Activated CD4-positive, alpha-beta memory T cell treated with anti-CD3 and anti-CD28 coated beads, Interleukin-2, amount 10 ng/mL, durations not matched to agents 7 days and 5 days (primary cell): ENCODE measurements around the gene MOB3A. TPM values are rescaled to one million over a fixed set of nuclear protein-coding genes. Genes with fewer than 3 reads are reported as not detected.

Experiments
- CTCF ChIA-PET: fragments of 350-600 bp; sonication (Branson Sonifier 250); formaldehyde crosslinking; loops from one replicate; lab custom pipeline; 2021; ENCODE audit warnings: antibody characterized with exemption, inconsistent platforms; lab: Charles Lee
- POLR2A ChIA-PET: fragments of 350-600 bp; sonication (Branson Sonifier 250); formaldehyde crosslinking; loops from one replicate; lab custom pipeline; 2021; ENCODE audit warnings: antibody characterized with exemption; lab: Charles Lee
- DNase-seq: peaks from one replicate; pipeline ENCODE4 v3.0.0-alpha.2; 2020
- H3K27ac Mint-ChIP-seq: one replicate; pipeline ENCODE4 v1.8.0; 2021; ENCODE audit warnings: mild to moderate bottlenecking, mixed read lengths
- H3K27me3 Mint-ChIP-seq: one replicate; pipeline ENCODE4 v1.8.0; 2021; ENCODE audit warnings: mixed read lengths
- H3K36me3 Mint-ChIP-seq: one replicate; pipeline ENCODE4 v1.8.0; 2021; ENCODE audit warnings: low read depth, mixed read lengths
- H3K4me1 Mint-ChIP-seq: one replicate; pipeline ENCODE4 v1.8.0; 2021; ENCODE audit warnings: mixed read lengths
- H3K4me3 Mint-ChIP-seq: one replicate; pipeline ENCODE4 v1.8.0; 2021; ENCODE audit warnings: mild to moderate bottlenecking, mixed read lengths
- H3K9me3 Mint-ChIP-seq: one replicate; pipeline ENCODE4 v1.8.0; 2021; ENCODE audit warnings: mixed read lengths
- total RNA-seq, 2 experiments: library from RNA; stranded (reverse); gene quantifications; one replicate each; pipeline ENCODE4 v1.2.3, GENCODE V29; 2021

The MOB3A gene
- total RNA-seq, result 100 to 1,000 TPM; 242 to 251 TPM

DNA sequence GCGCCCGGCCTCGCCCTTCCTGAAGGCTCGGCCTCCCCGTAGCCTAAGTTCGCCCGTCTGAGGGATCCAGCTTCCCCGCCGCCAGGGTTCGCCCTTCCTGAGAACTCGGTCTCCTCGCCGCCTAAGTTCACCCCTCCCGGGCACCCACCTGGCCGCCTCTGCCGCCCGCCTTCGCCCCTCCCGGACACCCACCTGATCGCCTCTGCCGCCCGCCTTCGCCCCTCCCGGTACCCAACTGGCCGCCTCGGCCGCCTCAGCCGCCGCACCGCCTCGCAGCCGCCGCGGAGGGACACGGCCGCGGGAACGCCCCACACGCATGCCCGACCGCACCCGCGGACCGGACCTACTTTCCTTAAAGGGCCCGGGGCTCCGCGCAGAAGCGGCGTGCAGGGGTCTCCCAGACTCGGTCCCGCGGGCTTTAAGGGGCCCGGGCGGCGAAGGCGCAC is at the start of gene MOB3A:
MOB3A (minus strand) TSS at position 293 of the 446 bp plus-strand sequence. CDS start 17,766 bp downstream, outside the sequence.
- peaks cover 31% of the 10 kb centered on the region for H3K4me1 Mint-ChIP-seq
- ChIA-PET POLR2A (interaction anchor here (0.8 to 5.0 kb wide), 9 partner anchors 11 to 201 kb away, joined by 3 to 118 read pairs (median 9); partner anchors contain the start of genes AP3D1 and MKNK2), CTCF (interaction anchor here (1.3 to 5.1 kb wide), 3 partner anchors 11 to 153 kb away, joined by 3 to 54 read pairs (median 4); partner anchors contain the start of gene AP3D1)
- H3K27ac Mint-ChIP-seq, result peak within 1 kb of the TSS; percentile 88
- peak; percentile 89 for DNase-seq
- no peaks in the 10 kb centered on the region for H3K9me3 Mint-ChIP-seq
- no peaks in the 10 kb centered on the region for H3K27me3 Mint-ChIP-seq
- H3K4me3 Mint-ChIP-seq, result peak within 1 kb of the TSS; percentile 99
- peaks cover 38% of the 10 kb centered on the region for H3K36me3 Mint-ChIP-seq

DNA sequence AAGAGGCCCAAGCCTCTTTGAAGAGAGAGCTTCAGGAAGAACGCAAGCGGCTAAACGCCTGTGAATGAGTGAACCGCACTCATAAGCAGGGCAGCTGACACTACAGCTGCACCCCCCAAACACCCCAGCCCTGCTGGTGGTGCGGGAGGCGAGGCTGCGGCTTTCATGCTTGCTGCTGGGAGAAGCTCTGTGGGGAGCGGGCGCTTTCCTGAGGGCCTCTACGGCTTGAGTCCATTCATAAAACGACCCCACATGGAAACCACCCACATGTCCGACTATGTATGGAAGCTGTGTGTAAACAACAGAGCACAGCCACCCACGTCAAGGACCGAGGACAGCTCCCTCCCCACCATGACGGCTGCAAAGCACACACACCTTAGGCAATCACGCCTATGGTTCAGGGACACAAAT is 49.7 kb upstream of the MOB3A start:
- DNase-seq, result no peak
- Mint-ChIP-seq H3K4me1 (peaks cover 40% of the 10 kb centered on the region), H3K27ac (no peak overlapping the region), H3K27me3 (no peaks in the 10 kb centered on the region), H3K4me3 (no peak overlapping the region), H3K36me3 (peaks cover 30% of the 10 kb centered on the region), H3K9me3 (no peaks in the 10 kb centered on the region)
- ChIA-PET CTCF (interaction anchor here (1.1 kb wide), 1 partner anchor 10 kb away, joined by 3 read pairs; no protein-coding TSS in a partner anchor), POLR2A (interaction anchor here (0.8 to 1.0 kb wide), 2 partner anchors 32 to 49 kb away, joined by 3 read pairs; no protein-coding TSS in a partner anchor)

DNA sequence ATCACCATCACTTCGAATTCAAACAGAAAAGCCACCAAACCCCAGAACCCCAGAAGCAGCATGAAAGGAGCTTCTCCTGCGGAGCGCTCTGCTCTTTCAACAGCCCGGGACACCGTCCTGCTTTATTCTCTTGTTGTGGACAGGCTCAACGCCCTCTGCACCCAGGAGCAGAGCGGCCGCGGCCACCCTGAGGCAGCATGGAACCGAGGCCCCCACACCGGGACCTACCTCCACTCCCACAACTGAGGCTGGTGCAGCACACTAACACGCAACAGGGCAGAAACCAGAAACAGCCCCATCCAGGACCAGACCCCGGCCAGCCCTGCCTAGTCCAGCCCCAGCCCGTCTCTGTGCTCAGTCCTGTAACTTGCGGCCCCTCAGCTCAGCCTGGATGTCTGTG is 48.1 kb upstream of the MOB3A start:
- Mint-ChIP-seq H3K27ac (no peak overlapping the region), H3K4me1 (peaks cover 30% of the 10 kb centered on the region), H3K36me3 (peaks cover 27% of the 10 kb centered on the region), H3K9me3 (no peaks in the 10 kb centered on the region), H3K4me3 (no peak overlapping the region), H3K27me3 (no peaks in the 10 kb centered on the region)
- DNase-seq, result no peak
- ChIA-PET CTCF (no interaction called here), POLR2A (no interaction called here)

DNA sequence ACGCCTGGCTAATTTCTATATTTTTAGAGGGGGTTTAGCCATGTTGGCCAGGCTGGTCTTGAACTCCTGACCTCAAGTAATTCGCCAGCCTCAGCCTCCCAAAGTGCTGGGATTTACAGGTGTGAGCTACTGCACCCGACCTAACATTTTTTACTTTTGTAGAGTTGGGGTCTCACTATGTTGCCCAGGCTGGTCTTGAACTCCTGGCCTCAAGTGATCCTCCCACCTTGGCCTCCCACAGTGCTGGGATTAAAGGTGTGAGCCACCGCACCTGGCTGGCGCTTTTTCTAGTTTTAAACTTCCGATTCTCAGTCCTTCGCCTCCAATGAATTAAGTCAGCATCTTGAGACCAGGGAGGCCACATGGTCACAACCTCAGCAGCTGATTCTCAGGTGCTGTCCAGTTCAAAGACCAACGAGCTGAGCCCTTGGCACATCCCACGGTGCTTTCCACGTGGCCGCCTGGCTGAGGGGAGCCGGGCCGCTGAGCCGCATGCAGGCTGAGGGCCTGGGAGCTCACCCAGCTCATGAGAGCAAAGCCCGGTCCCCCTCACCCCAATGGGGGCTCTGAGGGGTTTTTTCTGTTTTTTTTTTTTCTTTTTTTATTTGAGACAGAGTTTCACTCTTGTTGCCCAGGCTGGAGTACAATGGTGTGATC is 46.2 kb upstream of the MOB3A start:
- CTCF ChIA-PET, result interaction anchor here (0.9 kb wide), 1 partner anchor 11 kb away, joined by 5 read pairs; no protein-coding TSS in a partner anchor
- Mint-ChIP-seq H3K4me3 (no peak overlapping the region), H3K27ac (no peak overlapping the region), H3K4me1 (peaks cover 15% of the 10 kb centered on the region), H3K27me3 (no peaks in the 10 kb centered on the region), H3K36me3 (peaks cover 27% of the 10 kb centered on the region), H3K9me3 (no peaks in the 10 kb centered on the region)
- no peak for DNase-seq
- POLR2A ChIA-PET, result interaction anchor here (1.1 kb wide), 1 partner anchor 10 kb away, joined by 3 read pairs; no protein-coding TSS in a partner anchor

DNA sequence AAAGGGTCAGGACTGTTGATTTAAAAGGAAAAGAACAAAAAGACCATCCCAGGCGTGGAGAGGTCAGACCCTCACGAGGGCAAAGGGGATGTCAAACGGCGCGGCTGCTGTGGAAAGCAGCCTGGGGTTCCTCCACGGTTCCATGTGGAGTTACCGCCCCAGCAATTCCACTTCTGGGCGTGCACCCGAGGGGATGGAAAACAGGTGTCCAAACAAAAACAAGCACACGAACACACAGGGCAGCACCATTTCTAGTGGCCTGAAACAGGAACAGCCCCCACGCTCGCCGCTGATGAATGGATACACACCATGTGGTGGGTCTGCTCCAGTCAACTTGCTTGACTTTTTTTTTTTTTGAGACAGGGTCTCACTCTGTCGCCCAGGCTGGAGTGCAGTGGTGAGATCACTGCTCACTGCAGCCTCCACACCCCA is 44.0 kb upstream of the MOB3A start:
- DNase-seq, result no peak
- H3K4me1 Mint-ChIP-seq, result peaks cover 7% of the 10 kb centered on the region
- ChIA-PET POLR2A (no interaction called here), CTCF (no interaction called here)
- H3K36me3 Mint-ChIP-seq, result peaks cover 38% of the 10 kb centered on the region
- H3K9me3 Mint-ChIP-seq, result no peaks in the 10 kb centered on the region
- no peak overlapping the region for H3K27ac Mint-ChIP-seq
- H3K27me3 Mint-ChIP-seq, result no peaks in the 10 kb centered on the region
- H3K4me3 Mint-ChIP-seq, result no peak overlapping the region

DNA sequence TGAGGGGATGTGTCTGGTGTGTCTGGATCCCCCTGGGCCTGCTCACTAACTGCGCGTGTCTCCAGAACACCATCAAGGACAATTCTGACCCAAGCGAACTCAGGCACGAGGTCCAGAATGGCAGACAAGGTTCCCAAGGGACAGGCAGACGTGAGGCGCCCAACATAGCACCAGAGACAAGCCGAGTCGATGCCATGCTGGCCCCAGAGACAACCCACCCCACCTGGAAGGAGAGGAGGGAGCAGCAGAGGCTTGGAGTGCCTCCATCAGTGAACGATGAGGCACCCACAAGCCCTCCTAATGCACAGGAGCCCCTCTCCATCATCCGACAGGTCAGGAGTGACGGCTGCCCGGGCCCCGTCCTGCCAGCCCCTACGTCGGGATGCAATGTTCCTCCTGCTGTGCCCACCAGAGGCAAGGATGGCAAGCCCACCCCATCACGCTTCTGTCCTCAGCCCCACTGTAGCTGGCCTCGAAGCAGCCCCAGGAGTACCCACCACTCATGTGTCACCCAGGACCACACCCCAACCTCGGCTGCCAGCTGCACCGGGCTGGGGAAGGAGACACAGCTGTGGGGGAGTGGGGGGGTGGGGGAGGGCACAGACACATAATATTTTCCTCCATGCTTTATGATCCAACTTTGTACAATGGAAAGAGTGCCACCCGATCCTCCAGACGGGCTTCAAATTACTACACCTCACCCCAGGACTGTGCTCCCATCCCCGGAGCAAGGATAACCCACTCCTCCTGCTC is 43.4 kb upstream of the MOB3A start:
- Mint-ChIP-seq H3K27ac (no peak overlapping the region), H3K36me3 (peaks cover 34% of the 10 kb centered on the region), H3K4me1 (peaks cover 4% of the 10 kb centered on the region), H3K4me3 (no peak overlapping the region), H3K9me3 (no peaks in the 10 kb centered on the region), H3K27me3 (no peaks in the 10 kb centered on the region)
- ChIA-PET POLR2A (no interaction called here), CTCF (no interaction called here)
- DNase-seq, result no peak

DNA sequence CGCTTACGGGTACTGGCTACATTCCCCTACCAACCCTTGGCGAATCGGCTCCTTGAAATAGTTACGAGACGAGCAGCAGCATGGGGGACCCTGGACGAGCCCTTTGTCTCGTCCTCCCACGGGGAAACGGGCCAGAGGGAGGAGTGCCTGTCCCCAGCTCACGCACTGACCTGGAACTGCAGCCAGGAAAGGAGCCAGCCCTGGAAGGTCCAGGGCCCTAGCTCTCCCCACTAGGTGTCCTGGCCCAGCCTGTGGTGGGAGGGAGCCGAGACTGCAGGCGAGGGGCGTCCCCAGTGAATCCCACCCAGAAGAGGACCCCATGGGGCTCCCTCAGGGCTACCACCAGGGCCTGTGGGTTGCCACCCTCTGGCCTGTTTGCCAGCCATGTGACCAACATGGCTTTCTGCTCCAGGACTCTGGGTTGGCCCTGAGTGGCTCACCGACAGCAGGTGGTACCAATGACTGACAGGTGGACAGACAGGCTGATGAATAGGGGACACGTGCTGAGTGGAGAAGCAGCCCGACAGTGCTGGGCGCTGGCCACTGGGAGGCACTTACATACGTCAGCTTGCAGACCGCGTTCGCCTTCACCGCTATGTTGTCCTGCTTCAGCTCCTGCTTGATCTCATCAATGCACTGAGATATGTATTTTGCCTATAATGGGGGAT is 42.1 kb upstream of the MOB3A start:
- CTCF ChIA-PET, result no interaction called here
- H3K27me3 Mint-ChIP-seq, result no peaks in the 10 kb centered on the region
- peaks cover 29% of the 10 kb centered on the region for H3K36me3 Mint-ChIP-seq
- no peak for DNase-seq
- POLR2A ChIA-PET, result interaction anchor here (0.9 kb wide), 1 partner anchor 132 kb away, joined by 3 read pairs; no protein-coding TSS in a partner anchor
- H3K27ac Mint-ChIP-seq, result no peak overlapping the region
- peaks cover 4% of the 10 kb centered on the region for H3K4me1 Mint-ChIP-seq
- no peak overlapping the region for H3K4me3 Mint-ChIP-seq
- no peaks in the 10 kb centered on the region for H3K9me3 Mint-ChIP-seq

DNA sequence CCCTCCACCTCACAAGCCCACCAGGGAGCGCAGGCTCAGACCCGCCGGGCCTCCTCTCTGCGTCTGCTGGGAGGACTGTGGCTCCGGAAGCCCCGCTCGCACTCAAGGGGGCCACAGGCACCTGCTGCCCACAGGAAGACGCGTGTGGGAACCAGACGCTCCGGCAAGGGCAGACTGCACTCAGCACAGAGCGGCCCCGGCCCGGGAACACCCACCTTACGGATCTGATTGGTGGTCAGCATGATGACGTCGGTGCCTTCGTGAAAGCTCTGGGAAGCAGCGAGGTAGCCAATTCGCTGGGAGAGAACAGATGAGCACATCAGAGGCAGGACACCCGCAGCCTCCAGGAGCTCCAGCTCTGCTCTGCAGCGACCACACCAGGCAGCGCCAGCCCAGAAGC is 40.7 kb upstream of the MOB3A start:
- ChIA-PET POLR2A (interaction anchor here (1.2 kb wide), 1 partner anchor 13 kb away, joined by 3 read pairs; no protein-coding TSS in a partner anchor), CTCF (no interaction called here)
- no peak overlapping the region for H3K27ac Mint-ChIP-seq

DNA sequence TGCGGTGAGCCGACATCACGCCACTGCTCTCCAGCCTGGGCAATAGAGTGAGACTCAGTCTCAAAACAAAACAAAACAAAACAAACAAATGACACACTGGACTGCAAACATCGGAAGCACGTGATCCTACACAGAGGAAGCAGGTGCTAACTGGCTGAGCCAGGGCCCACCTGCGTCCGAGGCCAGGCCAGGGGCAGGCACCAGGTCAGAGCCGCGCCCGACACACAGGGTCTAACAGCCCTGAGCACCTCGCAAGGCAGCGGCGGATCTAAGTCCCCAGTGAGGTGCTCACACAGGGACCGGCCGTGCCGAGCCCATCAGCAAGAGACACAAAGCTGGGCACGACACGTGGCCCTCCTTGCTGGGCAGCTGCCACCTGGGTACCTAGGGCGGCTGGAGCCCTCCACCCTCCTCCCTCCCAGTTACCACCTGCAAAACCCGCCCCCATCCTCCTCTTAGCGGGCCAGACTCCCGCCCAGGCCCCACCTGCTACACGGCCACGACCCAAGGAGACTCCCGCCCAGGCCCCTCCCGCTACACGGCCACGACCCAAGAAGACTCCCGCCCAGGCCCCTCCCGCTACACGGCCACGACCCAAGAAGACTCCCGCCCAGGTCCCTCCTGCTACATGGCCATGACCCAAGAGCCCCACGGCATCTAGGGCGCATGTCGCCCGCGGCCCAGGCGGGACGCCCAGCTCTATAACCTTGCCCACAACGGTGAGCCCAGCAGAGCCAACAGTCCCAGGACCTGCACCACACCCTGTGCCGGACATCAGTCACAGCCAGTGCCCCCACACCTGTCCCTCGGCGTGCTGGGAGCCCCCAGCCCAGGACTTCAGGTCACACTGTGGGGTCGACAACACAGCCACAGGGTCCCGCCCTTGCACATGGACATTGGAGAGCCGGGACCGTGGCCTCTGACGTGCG is 39.6 kb upstream of the MOB3A start:
- H3K27ac Mint-ChIP-seq, result no peak overlapping the region
- peaks cover 2% of the 10 kb centered on the region for H3K4me1 Mint-ChIP-seq
- POLR2A ChIA-PET, result no interaction called here
- H3K36me3 Mint-ChIP-seq, result peaks cover 41% of the 10 kb centered on the region
- no peaks in the 10 kb centered on the region for H3K27me3 Mint-ChIP-seq
- DNase-seq, result no peak
- CTCF ChIA-PET, result no interaction called here
- no peaks in the 10 kb centered on the region for H3K9me3 Mint-ChIP-seq
- no peak overlapping the region for H3K4me3 Mint-ChIP-seq

More for the DNA sequence above, 40.7 kb upstream of the MOB3A start:
- no peak for DNase-seq
- Mint-ChIP-seq H3K36me3 (peaks cover 39% of the 10 kb centered on the region), H3K4me1 (peaks cover 4% of the 10 kb centered on the region), H3K27me3 (no peaks in the 10 kb centered on the region), H3K4me3 (no peak overlapping the region), H3K9me3 (no peaks in the 10 kb centered on the region)

DNA sequence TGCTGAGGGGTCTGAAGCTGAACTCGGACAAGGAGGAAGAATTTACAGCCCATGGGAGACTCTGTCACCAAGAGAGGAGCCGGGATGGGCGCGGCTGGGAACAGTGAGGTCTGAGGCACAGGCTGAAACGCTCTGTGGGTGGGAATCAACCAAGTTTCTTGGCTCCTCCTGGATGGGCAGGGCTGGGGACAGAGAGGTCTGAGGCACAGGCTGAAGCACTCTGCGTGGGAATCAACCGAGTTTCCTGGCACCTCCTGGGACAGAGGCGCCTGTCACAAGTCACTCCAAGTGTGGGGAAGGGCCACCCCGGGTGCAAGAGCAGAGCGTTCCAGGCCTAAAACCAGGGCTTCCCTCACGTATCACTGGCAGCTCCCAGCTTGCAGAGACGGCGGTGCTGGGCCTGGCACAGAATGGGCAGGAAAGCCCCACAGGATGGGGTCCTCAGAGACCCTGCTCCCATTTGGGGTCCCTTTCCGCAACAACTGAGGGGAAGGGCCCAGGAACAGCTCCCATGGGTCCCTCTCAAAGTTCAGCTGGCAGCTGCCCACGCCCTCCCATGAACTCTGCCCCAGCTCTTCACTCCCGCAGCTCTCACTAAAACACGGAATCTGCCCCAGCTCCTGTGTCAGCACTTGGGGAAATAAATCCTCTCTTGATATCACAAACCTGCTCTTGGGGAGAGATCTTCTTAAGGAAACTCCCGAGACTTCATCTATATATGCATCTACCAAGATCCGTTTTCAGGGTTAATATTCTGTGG is 36.8 kb upstream of the MOB3A start:
- CTCF ChIA-PET, result interaction anchor here (0.6 to 1.6 kb wide), 2 partner anchors 17 to 196 kb away, joined by 3 to 4 read pairs; no protein-coding TSS in a partner anchor
- H3K4me1 Mint-ChIP-seq, result no peaks in the 10 kb centered on the region
- H3K27me3 Mint-ChIP-seq, result no peaks in the 10 kb centered on the region
- H3K9me3 Mint-ChIP-seq, result no peaks in the 10 kb centered on the region
- no peak overlapping the region for H3K27ac Mint-ChIP-seq
- H3K36me3 Mint-ChIP-seq, result peaks cover 43% of the 10 kb centered on the region
- no peak for DNase-seq
- no peak overlapping the region for H3K4me3 Mint-ChIP-seq
- POLR2A ChIA-PET, result interaction anchor here (0.5 kb wide), 1 partner anchor 112 kb away, joined by 6 read pairs; no protein-coding TSS in a partner anchor

DNA sequence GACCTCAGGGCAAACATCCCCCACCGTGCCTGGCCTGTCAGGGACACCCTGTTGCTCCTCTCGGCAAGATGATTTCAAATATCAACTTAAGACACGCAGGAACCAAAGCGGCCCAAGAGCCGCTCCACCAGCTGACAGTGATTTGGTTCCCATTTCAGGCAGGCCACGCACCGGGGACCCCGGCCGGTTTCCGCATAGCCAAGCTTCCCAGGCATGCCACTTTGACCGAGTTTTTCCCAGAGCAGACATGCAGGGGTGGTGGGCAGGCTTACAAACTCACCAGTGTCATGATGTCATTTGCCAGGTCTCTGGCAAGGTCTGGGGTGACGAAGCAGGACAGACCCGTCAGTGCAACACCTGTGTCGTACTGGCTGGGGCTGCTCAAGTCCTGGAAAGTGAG is 36.1 kb upstream of the MOB3A start:
- Mint-ChIP-seq H3K27me3 (no peaks in the 10 kb centered on the region), H3K9me3 (no peaks in the 10 kb centered on the region), H3K4me1 (no peaks in the 10 kb centered on the region), H3K36me3 (peaks cover 43% of the 10 kb centered on the region), H3K27ac (no peak overlapping the region), H3K4me3 (no peak overlapping the region)
- ChIA-PET POLR2A (interaction anchor here (1.1 kb wide), 1 partner anchor 195 kb away, joined by 3 read pairs; no protein-coding TSS in a partner anchor), CTCF (no interaction called here)
- DNase-seq, result no peak
